Vagina (tissue), 2 donors: ENCODE measurements around the gene ANKRD44. TPM values are rescaled to one million over a fixed set of nuclear protein-coding genes. Genes with fewer than 3 reads are reported as not detected.

Source experiments
- DNase-seq, 2 donors: peaks; one replicate each; pipeline ENCODE4 v3.0.0-alpha.2; 2017; ENCODE audit errors: extremely low spot score in 2 of 2
- H3K27ac ChIP-seq: fragments of 200-600 bp; sonication (generic); one replicate; pipeline ENCODE4 v1.5.1; 2019
- H3K27me3 ChIP-seq: fragments of 200-600 bp; sonication (generic); one replicate; pipeline ENCODE4 v1.5.1; 2019
- H3K36me3 ChIP-seq, 2 donors: fragments of 200-600 bp; sonication (generic); one replicate each; pipeline ENCODE4 v1.5.1; 2017 to 2019
- H3K4me1 ChIP-seq: fragments of 200-600 bp; sonication (generic); one replicate; pipeline ENCODE4 v1.5.1; 2019
- H3K4me3 ChIP-seq, 2 donors: fragments of 200-600 bp; sonication (generic); 1 replicate in 1 of 2; 2 replicates in 1 of 2; pipeline ENCODE4 v1.5.1; 2016 to 2019
- H3K9me3 ChIP-seq: fragments of 200-600 bp; sonication (generic); one replicate; pipeline ENCODE4 v1.5.1; 2019
- POLR2A ChIP-seq, 2 donors: fragments of 450-650 bp; IDR thresholded peaks; one replicate each; pipeline ENCODE4 v1.6.1; 2017; ENCODE audit warnings: antibody characterized with exemption in 2 of 2, mild to moderate bottlenecking in 2 of 2, moderate library complexity in 2 of 2
- POLR2AphosphoS5 ChIP-seq, 2 donors: sonication (generic); formaldehyde crosslinking; IDR thresholded peaks; one replicate each; pipeline ENCODE4 v1.9.0; 2017; ENCODE audit warnings: antibody characterized with exemption in 2 of 2, mild to moderate bottlenecking in 2 of 2, low read depth in 1 of 2; ENCODE audit not compliant: insufficient read depth in 1 of 2
- intact Hi-C: fragments of 100-400 bp; cut with DNase I; formaldehyde crosslinking; loops from one replicate; pipeline ENCODE4 v1.15.1; 2023
- total RNA-seq: library from RNA; depleted of rRNA; stranded (reverse); fragments of >200 nt; gene quantifications from one replicate; pipeline ENCODE4 v1.2.3, GENCODE V29; 2016
- TF ChIP-seq, protein P1 (sequence below), 3 experiments: fragments of 450-650 bp in 2 of 3; fragments of 200-600 bp in 1 of 3; sonication (generic) in 1 of 3; IDR thresholded peaks; one replicate each; pipeline ENCODE4 v1.5.1; 2017 to 2019; ENCODE audit warnings: antibody characterized with exemption in 3 of 3, mild to moderate bottlenecking in 2 of 3, moderate library complexity in 2 of 3

Gene ANKRD44
- total RNA-seq, 1 donor from 2014 or later = 46.4 TPM

DNA sequence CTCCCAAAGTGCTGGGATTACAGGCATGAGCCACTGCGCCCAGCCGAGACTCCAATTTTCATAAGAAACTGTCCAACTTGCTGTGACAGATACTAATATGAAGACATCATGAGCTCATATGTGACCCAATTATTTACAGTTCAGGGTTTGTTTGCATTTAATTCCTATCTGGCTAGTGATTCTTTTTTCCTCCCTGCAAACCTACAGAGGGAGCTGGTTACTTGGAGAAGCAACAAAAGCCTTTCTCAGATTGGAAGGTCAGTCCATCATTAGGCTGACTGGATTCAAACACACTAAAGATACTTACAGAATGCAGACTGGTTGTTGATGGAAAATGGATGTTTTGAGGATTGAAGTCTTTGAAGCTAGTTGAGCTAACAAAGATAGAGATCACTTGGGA is 176.4 kb downstream of the ANKRD44 start:
- Histone ChIP-seq H3K27ac (no peak overlapping the region), H3K36me3 (no peaks in the 10 kb centered on the region), H3K27me3 (no peaks in the 10 kb centered on the region), H3K9me3 (no peaks in the 10 kb centered on the region), H3K4me3 (no peak overlapping the region), H3K4me1 (peaks cover 14% of the 10 kb centered on the region)
- intact Hi-C loops = no loop called here
- TF ChIP-seq POLR2AphosphoS5 (IDR thresholded peaks at IDR 0.05; ENCODE audit: insufficient read depth in 1 of 2, low read depth in 1 of 2) (no peak), POLR2A (IDR thresholded peaks at IDR 0.05) (no peak)
- TF ChIP-seq, protein P1, sequence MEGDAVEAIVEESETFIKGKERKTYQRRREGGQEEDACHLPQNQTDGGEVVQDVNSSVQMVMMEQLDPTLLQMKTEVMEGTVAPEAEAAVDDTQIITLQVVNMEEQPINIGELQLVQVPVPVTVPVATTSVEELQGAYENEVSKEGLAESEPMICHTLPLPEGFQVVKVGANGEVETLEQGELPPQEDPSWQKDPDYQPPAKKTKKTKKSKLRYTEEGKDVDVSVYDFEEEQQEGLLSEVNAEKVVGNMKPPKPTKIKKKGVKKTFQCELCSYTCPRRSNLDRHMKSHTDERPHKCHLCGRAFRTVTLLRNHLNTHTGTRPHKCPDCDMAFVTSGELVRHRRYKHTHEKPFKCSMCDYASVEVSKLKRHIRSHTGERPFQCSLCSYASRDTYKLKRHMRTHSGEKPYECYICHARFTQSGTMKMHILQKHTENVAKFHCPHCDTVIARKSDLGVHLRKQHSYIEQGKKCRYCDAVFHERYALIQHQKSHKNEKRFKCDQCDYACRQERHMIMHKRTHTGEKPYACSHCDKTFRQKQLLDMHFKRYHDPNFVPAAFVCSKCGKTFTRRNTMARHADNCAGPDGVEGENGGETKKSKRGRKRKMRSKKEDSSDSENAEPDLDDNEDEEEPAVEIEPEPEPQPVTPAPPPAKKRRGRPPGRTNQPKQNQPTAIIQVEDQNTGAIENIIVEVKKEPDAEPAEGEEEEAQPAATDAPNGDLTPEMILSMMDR (IDR thresholded peaks at IDR 0.05) = no peak
- no peak for DNase-seq

GRCh38 chr2:197131558-197131855 is 179.1 kb downstream of the ANKRD44 start:
- Histone ChIP-seq H3K36me3 (no peaks in the 10 kb centered on the region), H3K27me3 (no peaks in the 10 kb centered on the region), H3K27ac (no peak overlapping the region), H3K4me3 (no peak overlapping the region), H3K9me3 (no peaks in the 10 kb centered on the region), H3K4me1 (peaks cover 4% of the 10 kb centered on the region)
- no peak for DNase-seq
- intact Hi-C loops = no loop called here
- TF ChIP-seq, protein P1 (IDR thresholded peaks at IDR 0.05) = no peak
- TF ChIP-seq POLR2AphosphoS5 (IDR thresholded peaks at IDR 0.05; ENCODE audit: insufficient read depth in 1 of 2, low read depth in 1 of 2) = no peak
- TF ChIP-seq POLR2A (IDR thresholded peaks at IDR 0.05) = no peak

GRCh38 chr2:197130318-197130717 is 180.3 kb downstream of the ANKRD44 start:
- Histone ChIP-seq H3K4me1 (peaks cover 4% of the 10 kb centered on the region), H3K9me3 (no peaks in the 10 kb centered on the region), H3K27me3 (no peaks in the 10 kb centered on the region), H3K27ac (no peak overlapping the region), H3K36me3 (no peaks in the 10 kb centered on the region), H3K4me3 (no peak overlapping the region)
- intact Hi-C loops = no loop called here
- TF ChIP-seq POLR2A (IDR thresholded peaks at IDR 0.05) = no peak
- TF ChIP-seq, protein P1 (IDR thresholded peaks at IDR 0.05) = no peak
- no peak for TF ChIP-seq POLR2AphosphoS5 (IDR thresholded peaks at IDR 0.05; ENCODE audit: insufficient read depth in 1 of 2, low read depth in 1 of 2)
- DNase-seq = no peak

DNA sequence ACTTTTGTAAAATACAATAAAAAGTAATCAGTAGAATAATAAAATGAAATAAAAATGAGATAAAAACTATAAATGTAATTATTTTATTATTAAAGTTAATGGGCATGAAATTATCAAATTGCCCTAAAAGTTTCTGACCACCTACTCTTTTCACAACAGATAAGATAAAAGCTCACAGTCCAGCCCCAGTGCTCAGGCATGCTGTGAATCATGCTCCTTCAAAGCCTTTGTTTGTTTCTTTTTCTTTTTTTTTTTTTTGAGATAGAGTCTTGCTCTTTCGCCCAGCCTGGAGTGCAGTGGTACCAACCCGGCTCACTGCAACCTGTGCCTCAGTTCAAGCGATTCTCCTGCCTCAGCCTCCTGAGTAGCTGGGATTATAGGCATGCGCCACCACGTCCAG is 181.7 kb downstream of the ANKRD44 start:
- no peak overlapping the region for H3K4me3 ChIP-seq
- DNase-seq = no peak
- no peaks in the 10 kb centered on the region for H3K27me3 ChIP-seq
- intact Hi-C loops = loop anchor here (10.0 kb wide), 1 partner anchor 186 kb away; the partner anchor contains the start of gene ANKRD44
- H3K4me1 ChIP-seq = peaks cover 4% of the 10 kb centered on the region
- no peaks in the 10 kb centered on the region for H3K9me3 ChIP-seq
- TF ChIP-seq, protein P1 (IDR thresholded peaks at IDR 0.05) = no peak
- no peak for TF ChIP-seq POLR2AphosphoS5 (IDR thresholded peaks at IDR 0.05; ENCODE audit: insufficient read depth in 1 of 2, low read depth in 1 of 2)
- no peak for TF ChIP-seq POLR2A (IDR thresholded peaks at IDR 0.05)
- no peak overlapping the region for H3K27ac ChIP-seq
- H3K36me3 ChIP-seq = no peaks in the 10 kb centered on the region

DNA sequence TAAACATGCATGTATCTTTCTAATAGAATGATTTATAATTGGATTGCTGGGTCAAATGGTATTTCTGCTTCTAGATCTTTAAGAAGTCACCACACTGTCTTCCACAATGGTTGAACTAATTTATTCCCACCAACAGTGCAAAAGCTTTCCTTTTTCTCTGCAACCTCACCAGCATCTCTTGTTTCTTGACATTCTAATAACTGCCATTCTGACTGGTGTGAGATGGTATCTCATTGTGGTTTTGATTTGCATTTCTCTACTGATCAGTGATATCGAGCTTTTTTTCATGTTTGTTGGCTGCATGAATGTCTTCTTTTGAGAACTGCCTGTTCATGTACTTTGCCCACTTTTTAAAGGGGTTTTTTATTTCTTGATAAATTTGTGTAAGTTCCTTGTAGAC is 182.5 kb downstream of the ANKRD44 start:
- Histone ChIP-seq H3K27ac (no peak overlapping the region), H3K4me3 (no peak overlapping the region), H3K4me1 (peaks cover 4% of the 10 kb centered on the region), H3K36me3 (no peaks in the 10 kb centered on the region), H3K9me3 (no peaks in the 10 kb centered on the region), H3K27me3 (no peaks in the 10 kb centered on the region)
- DNase-seq = no peak
- intact Hi-C loops = loop anchor here (10.0 kb wide), 1 partner anchor 187 kb away; the partner anchor contains the start of gene ANKRD44
- TF ChIP-seq POLR2A (IDR thresholded peaks at IDR 0.05) (no peak), POLR2AphosphoS5 (IDR thresholded peaks at IDR 0.05; ENCODE audit: insufficient read depth in 1 of 2, low read depth in 1 of 2) (no peak)
- TF ChIP-seq, protein P1 (IDR thresholded peaks at IDR 0.05) = no peak
